Endothelial cell of umbilical vein (primary cell): ENCODE measurements around the gene PTGES3. TPM values are rescaled to one million over a fixed set of nuclear protein-coding genes. Genes with fewer than 3 reads are reported as not detected.

Source experiments
- BruUV-seq: library from RNA; stranded (reverse); fragments of 400-500 nt; replicated peaks from 2 replicates; lab custom pipeline; 2021; lab: Mats Ljungman, UMichigan
- CTCF ChIA-PET: fragments of 300-600, 350-600 bp; sonication (Branson Sonifier 250); formaldehyde crosslinking; loops from one replicate; lab custom pipeline; 2021; ENCODE audit warnings: antibody characterized with exemption, inconsistent platforms; lab: Charles Lee
- POLR2A ChIA-PET: fragments of 300-600, 350-600 bp; sonication (Branson Sonifier 250); formaldehyde crosslinking; loops from one replicate; lab custom pipeline; 2021; ENCODE audit warnings: antibody characterized with exemption, inconsistent platforms; lab: Charles Lee
- DNase-seq: peaks from one replicate; pipeline ENCODE4 v3.0.0-alpha.2; 2011; ENCODE audit warnings: low read depth, low spot score
- FAIRE-seq: peaks from 2 replicates; lab custom pipeline; 2011; peaks lifted over from hg19 to GRCh38; lab: Jason Lieb, UNC
- H2AFZ ChIP-seq: 2 replicates; pipeline ENCODE4 v1.6.0; 2012; ENCODE audit warnings: low read depth, low read length, control low read depth, inconsistent platforms
- H3K27ac ChIP-seq: 2 replicates; pipeline ENCODE4 v1.5.1; 2011; ENCODE audit warnings: low read depth, mild to moderate bottlenecking, control low read depth, low read length, moderate library complexity; ENCODE audit not compliant: insufficient read depth
- H3K27me3 ChIP-seq, 2 experiments: 2 replicates each; pipeline versions ENCODE4 v1.6.0 to v1.6.1; 2011; ENCODE audit warnings: low read length in 2 of 2, mixed read lengths in 1 of 2; ENCODE audit not compliant: control insufficient read depth in 2 of 2, insufficient read depth in 2 of 2
- H3K36me3 ChIP-seq, 2 experiments: 2 replicates in 1 of 2; 3 replicates in 1 of 2; pipeline ENCODE4 v1.5.1; 2011; ENCODE audit warnings: low read length in 2 of 2, mild to moderate bottlenecking in 1 of 2, moderate library complexity in 1 of 2; ENCODE audit not compliant: control insufficient read depth in 2 of 2, insufficient read depth in 2 of 2; ENCODE audit errors: extremely low read depth in 1 of 2
- H3K4me1 ChIP-seq: 3 replicates; pipeline ENCODE4 v1.5.1; 2011; ENCODE audit warnings: mild to moderate bottlenecking, low read length; ENCODE audit not compliant: control insufficient read depth, insufficient read depth; ENCODE audit errors: extremely low read depth
- H3K4me2 ChIP-seq: 2 replicates; pipeline ENCODE4 v1.6.1; 2011; ENCODE audit warnings: low read length, control low read depth, mixed read lengths; ENCODE audit not compliant: insufficient read depth
- H3K4me3 ChIP-seq, 3 experiments: fragments of 200-600 bp in 1 of 3; sonication (generic), shearing (Covaris generic) in 1 of 3; replicated peaks in 1 of 3; 2 replicates each; pipeline ENCODE4 v1.5.1; 2011 to 2016; ENCODE audit warnings: control low read depth in 3 of 3, low read length in 3 of 3, mild to moderate bottlenecking in 2 of 3, inconsistent platforms in 1 of 3, low read depth in 1 of 3, moderate library complexity in 1 of 3; ENCODE audit not compliant: insufficient read depth in 1 of 3
- H3K79me2 ChIP-seq: 2 replicates; pipeline ENCODE4 v1.6.0; 2012; ENCODE audit warnings: low read length, inconsistent platforms; ENCODE audit not compliant: control insufficient read depth, insufficient read depth
- H3K9ac ChIP-seq: replicated peaks from 2 replicates; pipeline ENCODE3; 2011; ENCODE audit warnings: low read length, control low read depth; ENCODE audit not compliant: insufficient read depth; ENCODE audit errors: extremely low read depth
- H3K9me1 ChIP-seq: replicated peaks from 3 replicates; pipeline ENCODE4 v1.6.0; 2011; ENCODE audit warnings: mild to moderate bottlenecking, low read length; ENCODE audit not compliant: control insufficient read depth, insufficient read depth; ENCODE audit errors: extremely low read depth
- H3K9me3 ChIP-seq: replicated peaks from 2 replicates; pipeline ENCODE4 v1.5.1; 2012; ENCODE audit warnings: low read length, inconsistent platforms; ENCODE audit not compliant: control insufficient read depth, insufficient read depth
- H4K20me1 ChIP-seq: replicated peaks from 2 replicates; pipeline ENCODE3; 2011; ENCODE audit warnings: mild to moderate bottlenecking, low read length; ENCODE audit not compliant: control insufficient read depth, insufficient read depth; ENCODE audit errors: extremely low read depth
- EZH2 ChIP-seq: IDR thresholded peaks from 2 replicates; pipeline ENCODE4 v1.6.1; 2012; ENCODE audit warnings: borderline replicate concordance, low read depth, mild to moderate bottlenecking, moderate library complexity, low read length, inconsistent platforms; ENCODE audit not compliant: severe bottlenecking
- MAX ChIP-seq: IDR thresholded peaks from 2 replicates; pipeline ENCODE4 v1.6.1; 2011; ENCODE audit not compliant: insufficient read depth, insufficient read length
- POLR2A ChIP-seq: IDR thresholded peaks from 2 replicates; pipeline ENCODE4 v1.6.1; 2012; ENCODE audit warnings: low read depth, mild to moderate bottlenecking, control low read depth, low read length
- POLR2AphosphoS5 ChIP-seq: IDR thresholded peaks from 2 replicates; pipeline ENCODE4 v1.6.1; 2012; ENCODE audit warnings: low read depth, mild to moderate bottlenecking, control low read depth, low read length, moderate library complexity; ENCODE audit not compliant: insufficient read depth
- dilution Hi-C: fragments of 300-500 bp; cut with MboI; formaldehyde crosslinking; loops from one replicate; pipeline ENCODE4 v1.15.0; 2019; ENCODE audit warnings: low sequenced_read_pairs; ENCODE audit not compliant: extremely low pct_ligation_motif_present
- intact Hi-C: fragments of 100-400 bp; cut with micrococcal nuclease; formaldehyde crosslinking; loops from one replicate; pipeline ENCODE4 v1.10.0; 2022
- polyA plus RNA-seq, 4 experiments: library from polyadenylated mRNA; depleted of rRNA in 3 of 4; stranded (reverse) in 3 of 4; unstranded in 1 of 4; fragments of >200 nt; gene quantifications; 2 replicates each; pipeline versions ENCODE4 v1.2.1 to v1.2.3, GENCODE V29; 2011 to 2012; ENCODE audit warnings: missing spikeins in 1 of 4
- total RNA-seq: library from RNA; stranded (reverse); gene quantifications from 2 replicates; pipeline ENCODE4 v1.2.3, GENCODE V29; 2021

PTGES3 gene
- total and polyA plus RNA-seq, 2 donors (not counting 3 experiments of a cell fraction or from before 2014, with no cell fraction given) = 48.5 to 278 TPM

DNA sequence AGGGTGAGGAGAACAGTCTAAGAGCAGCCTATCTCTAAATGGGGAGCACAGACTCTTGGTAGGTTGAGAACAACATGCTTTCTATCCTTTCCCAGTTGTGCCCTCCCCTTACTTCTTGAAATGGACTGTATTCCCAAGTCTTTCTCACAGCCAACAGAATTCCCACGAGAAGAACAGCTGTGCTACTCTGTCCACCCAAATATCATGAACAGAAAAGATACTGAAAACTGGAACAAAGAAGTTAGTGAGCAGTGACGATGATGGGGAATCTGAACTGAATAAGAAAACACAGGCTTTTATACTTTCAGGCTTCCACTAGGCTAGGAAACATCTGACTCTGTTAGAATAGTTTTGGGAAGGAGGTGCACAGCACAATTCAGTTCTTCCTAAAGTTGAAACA, 33.6 kb upstream of the PTGES3 start:
- peaks cover 9 to 12% of the 10 kb centered on the region in 2 experiments for H3K36me3 ChIP-seq
- no peaks in the 10 kb centered on the region for H3K27me3 ChIP-seq
- peaks cover 79% of the 10 kb centered on the region for H3K79me2 ChIP-seq
- POLR2A ChIA-PET = no interaction called here
- no TSS peak for BruUV-seq
- H3K9me1 ChIP-seq = no peaks in the 10 kb centered on the region
- H3K4me3 ChIP-seq = no peak overlapping the region
- H3K4me1 ChIP-seq = peaks cover 33% of the 10 kb centered on the region
- H3K9me3 ChIP-seq = no peaks in the 10 kb centered on the region
- dilution Hi-C loops = no loop called here
- H3K9ac ChIP-seq = peak overlapping the region; percentile 16
- FAIRE-seq (no peak), DNase-seq (no peak)
- H3K4me2 ChIP-seq = peak overlapping the region; percentile 71
- peaks cover 9% of the 10 kb centered on the region for H4K20me1 ChIP-seq
- TF ChIP-seq POLR2A = no peak
- no peak for TF ChIP-seq POLR2AphosphoS5
- TF ChIP-seq EZH2 = no peak
- CTCF ChIA-PET = interaction anchor here (0.8 to 2.6 kb wide), 3 partner anchors 34 to 280 kb away, joined by 3 to 8 read pairs (median 5); partner anchors contain the start of gene PTGES3
- no peak overlapping the region for H2AFZ ChIP-seq
- intact Hi-C loops = no loop called here
- H3K27ac ChIP-seq = no peak overlapping the region

GRCh38 chr12:56721216-56721615, 33.1 kb upstream of the PTGES3 start:
- dilution Hi-C loops = no loop called here
- FAIRE-seq = no peak
- no peaks in the 10 kb centered on the region for H3K9me3 ChIP-seq
- peaks cover 9 to 15% of the 10 kb centered on the region in 2 experiments for H3K36me3 ChIP-seq
- no TSS peak for BruUV-seq
- H3K27me3 ChIP-seq = no peaks in the 10 kb centered on the region
- no peak for TF ChIP-seq MAX
- peak overlapping the region; percentile 71 for H3K4me2 ChIP-seq
- H2AFZ ChIP-seq = no peak overlapping the region
- ChIA-PET POLR2A (no interaction called here), CTCF (interaction anchor here (1.2 to 2.6 kb wide), 2 partner anchors 84 to 280 kb away, joined by 5 to 8 read pairs; no protein-coding TSS in a partner anchor)
- no peak for DNase-seq
- peaks cover 33% of the 10 kb centered on the region for H3K4me1 ChIP-seq
- no peak overlapping the region for H3K27ac ChIP-seq
- peaks cover 9% of the 10 kb centered on the region for H4K20me1 ChIP-seq
- H3K9me1 ChIP-seq = no peaks in the 10 kb centered on the region
- H3K4me3 ChIP-seq = no peak overlapping the region
- H3K79me2 ChIP-seq = peaks cover 84% of the 10 kb centered on the region
- intact Hi-C loops = no loop called here
- H3K9ac ChIP-seq = no peak overlapping the region
